Measurements from ENCODE around the gene ANKRD6.

ANKRD6 gene

GRCh38 chr6:89564752-89565427, 131.9 kb downstream of the ANKRD6 start:
- no peak for DNase-seq (ENCODE audit: low spot score)

GRCh38 chr6:89566008-89566800, 133.3 kb downstream of the ANKRD6 start:
- no peak for DNase-seq (ENCODE audit: low spot score)

- no peak for DNase-seq (ENCODE audit: low spot score)
Observed at GRCh38 chr6:89566930-89567629, 134.1 kb downstream of the ANKRD6 start.

DNA sequence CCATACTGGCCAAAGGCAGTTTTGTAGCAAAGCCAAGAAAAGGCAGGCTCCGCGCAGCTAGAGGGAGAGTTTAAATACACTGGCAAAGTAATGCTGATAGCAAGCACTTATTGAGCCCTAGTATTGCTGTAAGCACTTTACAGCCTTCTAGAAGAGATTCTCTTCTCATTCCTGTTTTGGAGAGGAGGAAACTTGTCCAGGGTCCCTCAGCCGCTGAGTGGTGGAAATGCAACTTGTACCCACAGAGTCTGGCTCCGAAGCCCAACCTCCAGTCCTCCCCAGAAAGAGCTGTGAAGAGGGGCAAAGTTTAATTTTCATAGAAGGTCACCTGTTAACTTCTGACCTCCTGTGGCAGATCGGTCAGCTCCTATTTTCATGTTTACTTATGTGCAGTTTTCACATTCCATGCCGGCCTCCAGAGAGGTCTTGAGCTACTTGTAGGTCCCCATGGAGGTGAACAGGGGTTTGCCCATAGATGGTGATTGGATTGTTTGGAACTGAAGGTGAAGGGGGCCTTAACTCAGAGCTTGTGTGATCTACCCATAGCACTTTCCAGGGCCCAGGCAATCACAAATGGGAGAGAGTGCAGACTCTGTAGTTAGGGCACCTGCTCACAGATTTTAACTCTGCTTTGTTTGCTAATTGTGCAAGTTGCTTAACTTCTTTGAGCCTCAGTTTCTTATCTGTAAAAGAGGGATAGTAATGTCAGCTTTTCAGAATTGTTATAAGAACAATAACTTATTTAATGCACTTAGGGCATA, 134.9 kb downstream of the ANKRD6 start:
- no peak for DNase-seq (ENCODE audit: low spot score)

- no peak for DNase-seq (ENCODE audit: low spot score)
Observed at GRCh38 chr6:89574910-89575561, 142.1 kb downstream of the ANKRD6 start.

DNA sequence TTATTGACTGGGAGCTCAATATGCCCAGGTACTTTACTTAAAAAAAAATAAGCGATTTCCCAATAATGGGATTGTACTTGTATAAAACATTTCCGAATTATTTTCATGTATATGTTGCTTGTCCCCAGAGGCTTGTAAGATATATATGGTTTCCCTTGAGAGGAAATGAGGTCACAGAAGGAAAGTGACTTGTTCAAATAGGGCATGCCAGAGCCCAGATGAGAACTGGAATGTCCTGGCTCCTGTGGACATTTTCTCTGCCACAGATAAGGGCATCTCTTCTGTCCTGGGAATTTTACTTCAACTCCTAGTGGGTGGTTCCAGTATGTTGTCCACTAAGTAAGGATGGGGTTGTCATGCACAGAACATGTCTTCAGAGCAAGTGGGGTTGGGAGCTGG, 142.6 kb downstream of the ANKRD6 start:
- DNase-seq (ENCODE audit: low spot score): no peak

- DNase-seq (ENCODE audit: low spot score): no peak
Observed at GRCh38 chr6:89580997-89581666, 148.2 kb downstream of the ANKRD6 start.

DNA sequence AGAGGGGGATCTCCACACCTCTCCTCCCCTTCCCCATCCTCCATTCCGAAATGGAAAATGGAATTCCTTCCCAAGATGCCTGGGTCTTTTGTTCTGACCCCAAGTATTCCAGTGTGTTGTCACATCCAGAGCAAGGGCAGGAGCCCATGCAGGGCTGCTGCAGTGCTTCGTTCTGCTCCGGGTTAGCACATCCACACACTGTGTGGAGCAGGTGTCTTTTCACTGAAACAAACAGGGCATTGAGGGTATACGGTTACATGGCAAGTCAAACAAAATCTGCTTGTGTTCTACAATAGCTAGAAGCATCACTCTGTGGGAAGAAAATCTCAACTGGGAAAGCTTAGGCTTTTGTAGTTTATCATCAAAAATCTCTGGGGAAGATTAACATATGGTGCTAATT, 148.7 kb downstream of the ANKRD6 start:
- no peak for DNase-seq (ENCODE audit: low spot score)

- no peak for DNase-seq (ENCODE audit: low spot score)
Observed at GRCh38 chr6:89582669-89583325, 149.8 kb downstream of the ANKRD6 start.

- DNase-seq (ENCODE audit: low spot score): no peak
Observed at GRCh38 chr6:89583559-89583958, 150.6 kb downstream of the ANKRD6 start.

DNA sequence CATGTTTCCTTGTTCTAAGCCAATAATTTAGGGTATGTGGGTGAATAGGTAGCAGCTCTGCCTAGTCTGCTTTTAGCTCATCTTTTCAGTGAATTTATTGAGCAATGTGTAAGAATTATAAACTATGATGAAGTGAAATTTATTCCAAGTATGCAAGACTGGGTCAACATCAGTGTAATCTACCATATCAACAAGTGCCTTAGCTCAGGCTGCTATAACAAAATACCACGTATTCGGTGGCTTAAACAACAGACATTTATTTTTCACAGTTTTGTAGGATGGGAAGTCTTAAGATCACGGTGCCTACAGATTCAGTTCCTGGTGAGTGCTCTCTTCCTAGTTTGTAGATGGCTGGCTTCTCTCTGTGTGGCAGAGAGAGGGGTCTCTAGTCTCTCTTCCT, 151.6 kb downstream of the ANKRD6 start:
- no peak for DNase-seq (ENCODE audit: low spot score)

DNA sequence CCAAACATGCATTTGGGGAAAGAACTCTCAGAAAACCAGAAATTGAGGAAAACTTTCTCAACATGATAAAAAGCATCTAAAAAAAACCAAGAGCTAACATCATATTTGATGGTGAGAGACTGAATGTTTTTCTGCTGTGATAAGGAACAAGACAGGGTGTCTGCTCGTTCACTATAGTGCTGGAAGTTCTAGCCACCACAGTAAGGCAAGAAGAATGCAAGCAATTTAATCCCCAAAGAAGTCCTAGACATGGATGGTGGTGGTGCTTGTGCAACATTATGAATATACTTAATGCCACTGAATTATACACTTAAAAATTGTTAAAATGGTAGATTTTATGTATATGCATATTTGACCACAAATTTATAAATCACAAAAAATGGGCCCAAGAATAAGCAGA, 152.2 kb downstream of the ANKRD6 start:
- no peak for DNase-seq (ENCODE audit: low spot score)

DNA sequence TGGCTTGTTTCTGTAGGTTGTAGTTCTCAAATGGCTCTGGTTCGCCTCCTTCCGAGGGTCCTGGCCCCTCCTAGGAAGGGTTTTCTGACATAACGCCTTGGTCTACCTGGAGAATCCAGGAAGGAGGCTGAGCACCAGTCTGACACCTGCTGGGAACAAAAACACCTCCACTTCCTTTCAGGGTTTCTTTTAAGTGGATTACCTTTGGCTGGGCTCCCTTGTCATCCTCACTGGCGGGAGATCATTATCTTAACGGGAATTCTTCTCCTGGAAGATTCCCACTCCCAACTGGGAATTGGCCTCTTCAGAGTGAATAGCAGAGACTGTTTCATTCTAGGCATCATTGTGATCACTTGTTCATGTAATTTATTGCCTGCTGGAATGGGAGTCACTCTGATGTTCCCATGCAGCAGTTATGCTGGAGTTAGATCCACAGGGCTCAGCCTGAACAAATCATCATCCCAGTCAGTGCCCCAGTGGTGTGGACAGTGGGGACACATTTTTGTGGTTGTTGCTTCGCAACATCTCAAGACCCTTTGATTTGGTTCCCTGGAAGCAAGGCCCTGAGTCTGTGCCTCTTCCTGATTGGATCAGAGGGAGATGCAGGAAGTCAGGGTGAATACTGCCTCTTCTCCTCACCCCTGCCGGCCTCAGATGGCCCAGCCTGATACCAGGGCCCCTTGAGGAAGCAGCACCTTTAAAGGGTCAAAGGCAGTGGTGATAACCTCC, 156.5 kb downstream of the ANKRD6 start:
- DNase-seq (ENCODE audit: low spot score): no peak

GRCh38 chr6:89590133-89590532, 157.2 kb downstream of the ANKRD6 start:
- DNase-seq (ENCODE audit: low spot score): no peak

DNA sequence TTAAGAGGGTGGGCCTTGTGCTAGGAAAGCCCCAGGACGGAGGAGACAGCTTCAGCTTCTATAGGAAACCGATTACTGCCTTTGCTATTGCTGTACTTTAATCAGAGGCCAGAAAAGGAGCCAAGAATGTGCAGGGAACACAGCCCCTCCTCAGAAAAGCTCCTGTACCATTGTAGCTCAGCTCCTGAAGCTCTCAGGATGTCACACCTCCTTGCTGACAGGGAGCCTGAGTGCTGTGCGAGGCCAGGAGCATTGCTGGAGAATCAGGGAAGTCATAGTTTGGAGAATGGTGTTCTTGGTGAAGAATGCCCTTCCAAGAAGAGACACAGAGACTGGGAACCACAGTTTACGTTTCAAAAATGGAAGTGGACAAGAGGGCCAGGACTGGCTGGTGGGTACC, 158.8 kb downstream of the ANKRD6 start:
- no peak for DNase-seq (ENCODE audit: low spot score)

- DNase-seq (ENCODE audit: low spot score): peak; percentile 5
Observed at GRCh38 chr6:89596056-89596455, 163.1 kb downstream of the ANKRD6 start.

- no peak for DNase-seq (ENCODE audit: low spot score)
Observed at GRCh38 chr6:89596484-89596883, 163.5 kb downstream of the ANKRD6 start.

GRCh38 chr6:89597372-89597771, 164.4 kb downstream of the ANKRD6 start:
- DNase-seq (ENCODE audit: low spot score): no peak

- no peak for DNase-seq (ENCODE audit: low spot score)
Observed at GRCh38 chr6:89597988-89598387, 165.0 kb downstream of the ANKRD6 start.

GRCh38 chr6:89599727-89600126, 166.8 kb downstream of the ANKRD6 start:
- no peak for DNase-seq (ENCODE audit: low spot score)
